ENCODE results near the gene MLN.

DNA sequence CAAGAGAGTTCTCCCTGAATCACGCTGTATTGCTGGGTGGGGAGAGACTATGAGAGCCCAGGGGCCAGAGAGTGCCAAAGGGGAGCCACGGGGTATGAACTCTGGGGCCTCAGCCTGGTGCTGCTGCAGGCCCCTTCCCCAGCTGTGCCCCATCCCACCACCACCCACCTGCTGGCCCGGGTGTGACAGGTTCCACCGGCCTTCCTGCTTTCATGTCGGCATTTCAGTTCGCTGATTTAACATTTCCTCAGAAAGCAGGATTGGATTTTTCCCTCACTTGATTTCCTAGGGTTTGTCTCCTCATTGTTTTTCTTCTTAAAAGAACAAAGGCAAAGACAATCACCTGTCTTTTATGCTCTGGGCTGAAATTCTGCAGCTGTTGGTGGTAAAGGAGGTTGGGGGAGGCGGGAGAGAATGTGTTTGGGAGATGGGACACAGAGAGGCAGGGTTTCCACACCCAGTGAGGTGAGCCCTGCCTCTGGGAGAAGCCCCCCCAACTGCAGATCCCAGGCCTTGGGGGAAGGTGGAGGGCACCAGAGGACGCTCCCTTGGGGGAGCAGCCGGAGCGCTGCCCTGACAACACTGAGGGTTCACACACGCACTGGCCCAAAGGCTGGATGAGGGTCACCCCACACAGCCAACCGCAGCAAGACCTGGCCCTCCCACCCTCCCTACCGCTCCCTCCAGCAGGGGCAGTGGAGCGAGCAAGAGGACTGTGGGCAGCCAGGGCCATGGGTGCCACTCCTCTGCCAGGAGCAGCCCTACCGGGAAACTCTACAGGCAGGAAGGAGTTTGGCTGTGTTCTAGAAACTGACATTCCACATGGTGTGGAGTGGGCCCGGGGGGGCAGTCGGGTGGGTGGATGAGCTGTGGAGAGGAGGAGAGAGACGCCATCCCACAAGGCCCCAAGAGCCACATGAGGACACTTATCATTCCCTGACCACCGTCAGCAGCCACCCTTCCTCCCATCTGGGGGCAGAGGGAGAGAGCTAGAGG, 10.5 kb upstream of the MLN start:
- TF ChIP-seq, protein P1, sequence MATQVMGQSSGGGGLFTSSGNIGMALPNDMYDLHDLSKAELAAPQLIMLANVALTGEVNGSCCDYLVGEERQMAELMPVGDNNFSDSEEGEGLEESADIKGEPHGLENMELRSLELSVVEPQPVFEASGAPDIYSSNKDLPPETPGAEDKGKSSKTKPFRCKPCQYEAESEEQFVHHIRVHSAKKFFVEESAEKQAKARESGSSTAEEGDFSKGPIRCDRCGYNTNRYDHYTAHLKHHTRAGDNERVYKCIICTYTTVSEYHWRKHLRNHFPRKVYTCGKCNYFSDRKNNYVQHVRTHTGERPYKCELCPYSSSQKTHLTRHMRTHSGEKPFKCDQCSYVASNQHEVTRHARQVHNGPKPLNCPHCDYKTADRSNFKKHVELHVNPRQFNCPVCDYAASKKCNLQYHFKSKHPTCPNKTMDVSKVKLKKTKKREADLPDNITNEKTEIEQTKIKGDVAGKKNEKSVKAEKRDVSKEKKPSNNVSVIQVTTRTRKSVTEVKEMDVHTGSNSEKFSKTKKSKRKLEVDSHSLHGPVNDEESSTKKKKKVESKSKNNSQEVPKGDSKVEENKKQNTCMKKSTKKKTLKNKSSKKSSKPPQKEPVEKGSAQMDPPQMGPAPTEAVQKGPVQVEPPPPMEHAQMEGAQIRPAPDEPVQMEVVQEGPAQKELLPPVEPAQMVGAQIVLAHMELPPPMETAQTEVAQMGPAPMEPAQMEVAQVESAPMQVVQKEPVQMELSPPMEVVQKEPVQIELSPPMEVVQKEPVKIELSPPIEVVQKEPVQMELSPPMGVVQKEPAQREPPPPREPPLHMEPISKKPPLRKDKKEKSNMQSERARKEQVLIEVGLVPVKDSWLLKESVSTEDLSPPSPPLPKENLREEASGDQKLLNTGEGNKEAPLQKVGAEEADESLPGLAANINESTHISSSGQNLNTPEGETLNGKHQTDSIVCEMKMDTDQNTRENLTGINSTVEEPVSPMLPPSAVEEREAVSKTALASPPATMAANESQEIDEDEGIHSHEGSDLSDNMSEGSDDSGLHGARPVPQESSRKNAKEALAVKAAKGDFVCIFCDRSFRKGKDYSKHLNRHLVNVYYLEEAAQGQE (IDR thresholded peaks at IDR 0.05; ENCODE audit: borderline replicate concordance) = no peak
- TF ChIP-seq EP300 (conservative IDR thresholded peaks at IDR 0.05; ENCODE audit: poor library complexity, severe bottlenecking) (no peak), EZH2 (IDR thresholded peaks at IDR 0.05; ENCODE audit: borderline replicate concordance, insufficient read depth, low read length, poor library complexity, severe bottlenecking) (no peak)

All from neural cell (in vitro differentiated cells).